WTC11 (cell line): ENCODE measurements around the gene CADM3.

ENCODE experiments used
- ATF1 ChIP-seq: sonication (generic); formaldehyde crosslinking; IDR thresholded peaks from 2 replicates; pipeline ENCODE4 v1.8.1; 2023; ENCODE audit warnings: mild to moderate bottlenecking, moderate library complexity, missing genetic modification reagents
- CTCF ChIP-seq: fragments of 200-600 bp; IDR thresholded peaks from 2 replicates; pipeline ENCODE4 v1.8.0; 2022; ENCODE audit warnings: antibody characterized with exemption
- E2F4 ChIP-seq: sonication (generic); formaldehyde crosslinking; IDR thresholded peaks from 2 replicates; pipeline ENCODE4 v1.8.1; 2022; ENCODE audit warnings: low read depth, mild to moderate bottlenecking, moderate library complexity, missing genetic modification reagents, borderline replicate concordance
- ELF4 ChIP-seq: sonication (generic); formaldehyde crosslinking; IDR thresholded peaks from 2 replicates; pipeline ENCODE4 v1.8.1; 2022; ENCODE audit warnings: low read depth, mild to moderate bottlenecking, moderate library complexity, missing genetic modification reagents
- HMGXB4 ChIP-seq: sonication (generic); formaldehyde crosslinking; IDR thresholded peaks from 2 replicates; pipeline ENCODE4 v1.8.1; 2023; ENCODE audit warnings: mild to moderate bottlenecking, moderate library complexity, missing genetic modification reagents
- NR3C1 ChIP-seq: sonication (generic); formaldehyde crosslinking; conservative IDR thresholded peaks from 2 replicates; pipeline ENCODE4 v1.8.1; 2023; ENCODE audit warnings: low read depth, mild to moderate bottlenecking, missing genetic modification reagents
- PREB ChIP-seq: sonication (generic); formaldehyde crosslinking; IDR thresholded peaks from 2 replicates; pipeline ENCODE4 v1.8.1; 2022; ENCODE audit warnings: mild to moderate bottlenecking, missing genetic modification reagents, moderate library complexity, borderline replicate concordance
- RELA ChIP-seq: sonication (generic); formaldehyde crosslinking; IDR thresholded peaks from 2 replicates; pipeline ENCODE4 v1.8.1; 2022; ENCODE audit warnings: missing genetic modification reagents, mild to moderate bottlenecking, borderline replicate concordance
- STAT6 ChIP-seq: sonication (generic); formaldehyde crosslinking; conservative IDR thresholded peaks from 2 replicates; pipeline ENCODE4 v1.8.1; 2023; ENCODE audit warnings: mild to moderate bottlenecking, low read depth, missing genetic modification reagents, moderate library complexity
- TEAD4 ChIP-seq: sonication (generic); formaldehyde crosslinking; IDR thresholded peaks from 2 replicates; pipeline ENCODE4 v1.8.0; 2022; ENCODE audit warnings: mild to moderate bottlenecking, missing genetic modification reagents
- USF1 ChIP-seq: sonication (generic); formaldehyde crosslinking; IDR thresholded peaks from 2 replicates; pipeline ENCODE4 v1.8.0; 2022; ENCODE audit warnings: mild to moderate bottlenecking, missing genetic modification reagents
- USF2 ChIP-seq: sonication (generic); formaldehyde crosslinking; IDR thresholded peaks from 2 replicates; pipeline ENCODE4 v1.8.1; 2023; ENCODE audit warnings: mild to moderate bottlenecking, missing genetic modification reagents, moderate library complexity
- ZBTB43 ChIP-seq: sonication (generic); formaldehyde crosslinking; IDR thresholded peaks from 2 replicates; pipeline ENCODE4 v1.8.1; 2023; ENCODE audit warnings: mild to moderate bottlenecking, missing genetic modification reagents

- TF ChIP-seq PREB (CRISPR knock-in tag) (no peak), CTCF (no peak), USF2 (CRISPR knock-in tag) (no peak), ZBTB43 (CRISPR knock-in tag) (no peak), TEAD4 (no peak), NR3C1 (CRISPR knock-in tag) (no peak), USF1 (CRISPR knock-in tag) (no peak), ELF4 (CRISPR knock-in tag) (no peak), ATF1 (CRISPR knock-in tag) (no peak), E2F4 (CRISPR knock-in tag) (no peak), RELA (CRISPR knock-in tag) (no peak), HMGXB4 (CRISPR knock-in tag) (no peak), STAT6 (CRISPR knock-in tag) (no peak)
These were observed 9.7 kb upstream of the CADM3 start for GRCh38 chr1:159161719-159162026.
